ENCODE measurements around the gene GSTM3. TPM values are rescaled to one million over a fixed set of nuclear protein-coding genes. Genes with fewer than 3 reads are reported as not detected.
A peak's percentile ranks its signal among the peaks of the same experiment; 100 is the strongest.
"Not testable (repeated sequence)": the region's sequence is repeated elsewhere in the genome, so short reads cannot be mapped to it uniquely, and the experiment has no call there.

The GSTM3 gene
- total RNA-seq, 1 experiment from 2014 or later: 110 TPM

DNA sequence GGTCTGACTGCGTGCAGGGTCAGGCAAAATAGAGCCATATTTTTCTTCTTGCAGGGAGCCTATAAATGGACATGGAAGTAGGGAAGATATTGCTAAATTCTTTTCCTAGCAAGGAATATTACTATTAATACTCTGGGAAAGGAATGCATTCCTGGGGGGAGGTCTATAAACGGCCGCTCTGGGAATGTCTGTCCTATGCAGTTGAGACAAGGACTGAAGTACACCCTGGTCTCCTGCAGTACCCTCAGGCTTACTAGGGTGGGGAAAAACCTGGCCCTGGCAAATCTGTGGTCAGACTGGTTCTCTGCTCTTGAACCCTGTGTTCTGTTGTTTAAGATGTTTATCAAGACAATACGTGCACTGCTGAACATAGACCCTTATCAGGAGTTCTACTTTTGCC is 31.9 kb downstream of the GSTM3 start:
- BruUV-seq (replicated peaks); H3K9me2 ChIP-seq (ENCODE audit: insufficient read depth); POLR2A ChIA-PET (ENCODE audit: unreplicated experiment); H2AFZ ChIP-seq; H4K20me1 ChIP-seq (ENCODE audit: insufficient read depth); H3K4me2 ChIP-seq; H3K36me3 ChIP-seq (ENCODE audit: low read depth); CTCF ChIA-PET; H3K79me2 ChIP-seq (ENCODE audit: low read depth); H3K4me3 ChIP-seq; H3F3A ChIP-seq (ENCODE audit: insufficient read depth, low read depth); H3K27ac ChIP-seq; DNase-seq; H3K27me3 ChIP-seq (ENCODE audit: insufficient read depth, low read depth); intact Hi-C loops (cut with micrococcal nuclease; ENCODE audit: unreplicated experiment): not testable (repeated sequence)
- H3K9me3 ChIP-seq (ENCODE audit: insufficient read depth, low read depth): peaks cover 11% of the 10 kb centered on the region; the same call in 1 of the 2 replicates
- H3K4me1 ChIP-seq (replicated peaks; ENCODE audit: insufficient read depth): peaks cover 29% of the 10 kb centered on the region

GRCh38 chr1:109705411-109705810 is 35.4 kb downstream of the GSTM3 start:
- Histone ChIP-seq H3K9me3 (ENCODE audit: insufficient read depth, low read depth) (peaks cover 22% of the 10 kb centered on the region), H3K4me2 (no peak overlapping the region), H4K20me1 (ENCODE audit: insufficient read depth) (no peaks in the 10 kb centered on the region), H3K27me3 (ENCODE audit: insufficient read depth, low read depth) (no peaks in the 10 kb centered on the region), H3F3A (ENCODE audit: insufficient read depth, low read depth) (no peaks in the 10 kb centered on the region), H3K36me3 (ENCODE audit: low read depth) (no peaks in the 10 kb centered on the region), H3K4me3 (no peak overlapping the region), H3K9me2 (ENCODE audit: insufficient read depth) (no peaks in the 10 kb centered on the region), H3K4me1 (replicated peaks; ENCODE audit: insufficient read depth) (peaks cover 29% of the 10 kb centered on the region), H3K79me2 (ENCODE audit: low read depth) (no peaks in the 10 kb centered on the region), H3K27ac (no peak overlapping the region), H2AFZ (peak overlapping the region; percentile 24; the same call in 1 of the 2 replicates)
- BruUV-seq (replicated peaks): no TSS peak
- CTCF ChIA-PET: no interaction called here
- DNase-seq: peak; percentile 32 to 79
- TF ChIP-seq EZH2 (IDR thresholded peaks at IDR 0.05; ENCODE audit: low read depth) (no peak), CTCF (conservative IDR thresholded peaks at IDR 0.05) (no peak)
- intact Hi-C loops (cut with micrococcal nuclease; ENCODE audit: unreplicated experiment): no loop called here
- POLR2A ChIA-PET (ENCODE audit: unreplicated experiment): no interaction called here

GRCh38 chr1:109704173-109704572 is 36.7 kb downstream of the GSTM3 start:
- peaks cover 22% of the 10 kb centered on the region for H3K9me3 ChIP-seq (ENCODE audit: insufficient read depth, low read depth)
- no peak overlapping the region for H2AFZ ChIP-seq
- H3K9me2 ChIP-seq (ENCODE audit: insufficient read depth): no peaks in the 10 kb centered on the region
- no peaks in the 10 kb centered on the region for H3K36me3 ChIP-seq (ENCODE audit: low read depth)
- no peaks in the 10 kb centered on the region for H3K27me3 ChIP-seq (ENCODE audit: insufficient read depth, low read depth)
- H3K4me2 ChIP-seq: no peak overlapping the region
- no peak for TF ChIP-seq EZH2 (IDR thresholded peaks at IDR 0.05; ENCODE audit: low read depth)
- TF ChIP-seq CTCF (conservative IDR thresholded peaks at IDR 0.05): no peak
- no peaks in the 10 kb centered on the region for H3K79me2 ChIP-seq (ENCODE audit: low read depth)
- intact Hi-C loops (cut with micrococcal nuclease; ENCODE audit: unreplicated experiment): no loop called here
- H3F3A ChIP-seq (ENCODE audit: insufficient read depth, low read depth): no peaks in the 10 kb centered on the region
- no peaks in the 10 kb centered on the region for H4K20me1 ChIP-seq (ENCODE audit: insufficient read depth)
- no peak overlapping the region for H3K4me3 ChIP-seq
- DNase-seq: no peak
- no peak overlapping the region for H3K27ac ChIP-seq
- POLR2A ChIA-PET (ENCODE audit: unreplicated experiment): no interaction called here
- H3K4me1 ChIP-seq (replicated peaks; ENCODE audit: insufficient read depth): peaks cover 29% of the 10 kb centered on the region
- CTCF ChIA-PET: no interaction called here
- BruUV-seq (replicated peaks): no TSS peak

GRCh38 chr1:109702940-109703339 is 37.9 kb downstream of the GSTM3 start:
- CTCF ChIA-PET; H3K9me2 ChIP-seq (ENCODE audit: insufficient read depth): not testable (repeated sequence)

DNA sequence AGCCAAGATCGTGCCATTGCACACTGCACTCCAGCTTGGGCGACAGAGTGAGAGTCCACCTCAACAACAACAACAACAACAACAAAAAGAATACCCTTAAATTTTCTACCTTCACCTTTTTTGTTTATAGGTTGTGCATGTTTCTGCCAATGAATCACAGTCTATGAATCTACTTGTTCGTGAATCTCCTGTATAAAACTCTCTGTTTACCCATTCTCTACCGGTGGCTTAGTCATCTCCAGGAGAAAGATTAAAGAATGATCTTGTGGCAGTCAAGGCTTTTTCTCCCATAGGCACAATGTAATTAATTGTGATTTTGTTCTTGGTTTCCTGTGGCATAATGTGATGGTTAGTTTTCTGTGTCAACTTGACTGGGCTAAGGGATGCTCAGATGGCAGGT is 43.0 kb downstream of the GSTM3 start:
- H3K4me2 ChIP-seq: peak overlapping the region; percentile 18; the same call in 1 of the 2 replicates
- POLR2A ChIA-PET (ENCODE audit: unreplicated experiment); H3K27me3 ChIP-seq (ENCODE audit: insufficient read depth, low read depth); CTCF ChIA-PET; intact Hi-C loops (cut with micrococcal nuclease; ENCODE audit: unreplicated experiment); H3K4me3 ChIP-seq; H4K20me1 ChIP-seq (ENCODE audit: insufficient read depth); H3K9me3 ChIP-seq (ENCODE audit: insufficient read depth, low read depth); H3K9me2 ChIP-seq (ENCODE audit: insufficient read depth); H3K36me3 ChIP-seq (ENCODE audit: low read depth); H3K79me2 ChIP-seq (ENCODE audit: low read depth); H3F3A ChIP-seq (ENCODE audit: insufficient read depth, low read depth); BruUV-seq (replicated peaks): not testable (repeated sequence)
- H3K4me1 ChIP-seq (replicated peaks; ENCODE audit: insufficient read depth): peaks cover 16% of the 10 kb centered on the region
- peak overlapping the region; percentile 57 for H3K27ac ChIP-seq
- H2AFZ ChIP-seq: 0 out of 2 replicates have a peak overlapping the region, but pooled peaks have one; percentile 23
- DNase-seq: peak in 1 of 2 experiments; percentile 70

More at GRCh38 chr1:109702940-109703339, 37.9 kb downstream of the GSTM3 start:
- H3K4me1 ChIP-seq (replicated peaks; ENCODE audit: insufficient read depth): peaks cover 36% of the 10 kb centered on the region
- DNase-seq; H3K4me3 ChIP-seq; H2AFZ ChIP-seq; POLR2A ChIA-PET (ENCODE audit: unreplicated experiment); H3F3A ChIP-seq (ENCODE audit: insufficient read depth, low read depth); H3K4me2 ChIP-seq; H3K27ac ChIP-seq; H3K27me3 ChIP-seq (ENCODE audit: insufficient read depth, low read depth); H3K36me3 ChIP-seq (ENCODE audit: low read depth); H3K79me2 ChIP-seq (ENCODE audit: low read depth); BruUV-seq (replicated peaks); intact Hi-C loops (cut with micrococcal nuclease; ENCODE audit: unreplicated experiment); H4K20me1 ChIP-seq (ENCODE audit: insufficient read depth): not testable (repeated sequence)
- peaks cover 11% of the 10 kb centered on the region for H3K9me3 ChIP-seq (ENCODE audit: insufficient read depth, low read depth)

Measured in PC-9 (cell line).